Keratinocyte (primary cell): Measurements from ENCODE around the gene CDHR1. TPM values are rescaled to one million over a fixed set of nuclear protein-coding genes. Genes with fewer than 3 reads are reported as not detected.

ENCODE experiments used
- DNase-seq: peaks from one replicate; pipeline ENCODE4 v3.0.0-alpha.2; 2011; ENCODE audit warnings: low read depth, missing footprints, low spot score
- FAIRE-seq: peaks from 2 replicates; lab custom pipeline; 2011; peaks lifted over from hg19 to GRCh38; lab: Jason Lieb, UNC
- H2AFZ ChIP-seq: 2 replicates; pipeline ENCODE4 v1.6.0; 2012; ENCODE audit warnings: low read length, control low read depth, inconsistent platforms; ENCODE audit not compliant: control insufficient read depth
- H3K27ac ChIP-seq: 2 replicates; pipeline ENCODE4 v1.5.1; 2011; ENCODE audit warnings: low read length; ENCODE audit not compliant: control insufficient read depth, insufficient read depth
- H3K27me3 ChIP-seq: 3 replicates; pipeline ENCODE4 v1.6.0; 2011; ENCODE audit warnings: low read length; ENCODE audit not compliant: control insufficient read depth, insufficient read depth; ENCODE audit errors: extremely low read depth
- H3K36me3 ChIP-seq, 2 experiments: 2 replicates in 1 of 2; 3 replicates in 1 of 2; pipeline ENCODE4 v1.5.1; 2011; ENCODE audit warnings: low read length in 2 of 2, mild to moderate bottlenecking in 1 of 2; ENCODE audit not compliant: control insufficient read depth in 2 of 2, insufficient read depth in 2 of 2; ENCODE audit errors: extremely low read depth in 1 of 2
- H3K4me1 ChIP-seq: 3 replicates; pipeline ENCODE4 v1.5.1; 2011; ENCODE audit warnings: low read length; ENCODE audit not compliant: control insufficient read depth, insufficient read depth; ENCODE audit errors: extremely low read depth
- H3K4me2 ChIP-seq: 3 replicates; pipeline ENCODE4 v1.6.0; 2011; ENCODE audit warnings: low read depth, low read length; ENCODE audit not compliant: control insufficient read depth, insufficient read depth; ENCODE audit errors: extremely low read depth
- H3K4me3 ChIP-seq, 3 experiments: fragments of 200-600 bp in 1 of 3; sonication (generic) in 1 of 3; 2 replicates in 2 of 3; 3 replicates in 1 of 3; pipeline ENCODE4 v1.5.1; 2011 to 2016; ENCODE audit warnings: low read length in 3 of 3, mild to moderate bottlenecking in 3 of 3, control low read depth in 2 of 3, inconsistent platforms in 1 of 3, low read depth in 1 of 3, mixed read lengths in 1 of 3, mixed run types in 1 of 3, moderate library complexity in 1 of 3; ENCODE audit not compliant: control insufficient read depth in 2 of 3, insufficient read depth in 2 of 3; ENCODE audit errors: extremely low read depth in 1 of 3
- H3K79me2 ChIP-seq: 2 replicates; pipeline ENCODE4 v1.6.0; 2012; ENCODE audit warnings: low read length; ENCODE audit not compliant: control insufficient read depth, insufficient read depth
- H3K9ac ChIP-seq: 3 replicates; pipeline ENCODE4 v1.6.0; 2011; ENCODE audit warnings: low read length; ENCODE audit not compliant: control insufficient read depth, insufficient read depth; ENCODE audit errors: extremely low read depth
- H3K9me1 ChIP-seq: 3 replicates; pipeline ENCODE4 v1.6.0; 2011; ENCODE audit warnings: low read length; ENCODE audit not compliant: control insufficient read depth, insufficient read depth; ENCODE audit errors: extremely low read depth
- H3K9me3 ChIP-seq: 2 replicates; pipeline ENCODE4 v1.5.1; 2012; ENCODE audit warnings: low read depth, low read length; ENCODE audit not compliant: control insufficient read depth
- H4K20me1 ChIP-seq: 3 replicates; pipeline ENCODE4 v1.6.0; 2011; ENCODE audit warnings: low read length; ENCODE audit not compliant: control insufficient read depth, insufficient read depth; ENCODE audit errors: extremely low read depth
- CTCF ChIP-seq, 3 experiments: IDR thresholded peaks in 1 of 3; conservative IDR thresholded peaks in 1 of 3; optimal IDR thresholded peaks in 1 of 3; 2 replicates in 2 of 3; 3 replicates in 1 of 3; pipeline versions ENCODE3 to v1.5.1; 2011; ENCODE audit warnings: low read length in 3 of 3, mild to moderate bottlenecking in 3 of 3, moderate library complexity in 2 of 3, control low read depth in 1 of 3, inconsistent platforms in 1 of 3; ENCODE audit not compliant: insufficient read depth in 2 of 3; ENCODE audit errors: extremely low read depth in 1 of 3
- EZH2 ChIP-seq: IDR thresholded peaks from one replicate; pipeline ENCODE4 v1.6.1; 2012; ENCODE audit warnings: inconsistent platforms, mild to moderate bottlenecking, low read length, moderate library complexity
- dilution Hi-C: fragments of 300-500 bp; cut with MboI; formaldehyde crosslinking; loops from one replicate; pipeline ENCODE4 v1.7.0; 2020; ENCODE audit warnings: low sequenced_read_pairs; ENCODE audit not compliant: extremely low pct_ligation_motif_present
- polyA plus RNA-seq, 5 experiments: library from polyadenylated mRNA; depleted of rRNA in 3 of 5; stranded (reverse) in 3 of 5; stranded (forward) in 1 of 5; unstranded in 1 of 5; fragments of >200 nt; gene quantifications; 1 replicate in 1 of 5; 2 replicates in 3 of 5; 3 replicates in 1 of 5; pipeline versions ENCODE4 v1.2.1 to v1.2.3, GENCODE V29; 2011 to 2012; ENCODE audit warnings: missing spikeins in 2 of 5, low read depth in 1 of 5, low replicate concordance in 1 of 5

The CDHR1 gene
- polyA plus RNA-seq, 1 donor (not counting 4 experiments of a cell fraction or from before 2014, with no cell fraction given): 5.2 TPM

GRCh38 chr10:84152769-84153168, 41.6 kb upstream of the CDHR1 start:
- FAIRE-seq: no peak
- dilution Hi-C loops: no loop called here
- TF ChIP-seq EZH2: no peak
- TF ChIP-seq CTCF (optimal IDR thresholded peaks at IDR 0.05 in 1 of 3, IDR thresholded peaks at IDR 0.05 in 1 of 3, conservative IDR thresholded peaks at IDR 0.05 in 1 of 3; ENCODE audit: extremely low read depth in 1 of 3, insufficient read depth in 2 of 3, low read length in 3 of 3): no peak
- no peak for DNase-seq
- no peak overlapping the region for H3K4me3 ChIP-seq
- H3K4me2 ChIP-seq: no peak overlapping the region
- no peaks in the 10 kb centered on the region for H3K4me1 ChIP-seq
- no peak overlapping the region for H3K9ac ChIP-seq
- H3K79me2 ChIP-seq: no peaks in the 10 kb centered on the region
- no peaks in the 10 kb centered on the region for H3K27me3 ChIP-seq
- no peaks in the 10 kb centered on the region for H3K9me3 ChIP-seq
- no peak overlapping the region for H2AFZ ChIP-seq
- no peak overlapping the region for H3K27ac ChIP-seq
- H3K36me3 ChIP-seq: peaks cover 18 to 38% of the 10 kb centered on the region in 2 experiments
- no peaks in the 10 kb centered on the region for H4K20me1 ChIP-seq
- H3K9me1 ChIP-seq: no peaks in the 10 kb centered on the region

DNA sequence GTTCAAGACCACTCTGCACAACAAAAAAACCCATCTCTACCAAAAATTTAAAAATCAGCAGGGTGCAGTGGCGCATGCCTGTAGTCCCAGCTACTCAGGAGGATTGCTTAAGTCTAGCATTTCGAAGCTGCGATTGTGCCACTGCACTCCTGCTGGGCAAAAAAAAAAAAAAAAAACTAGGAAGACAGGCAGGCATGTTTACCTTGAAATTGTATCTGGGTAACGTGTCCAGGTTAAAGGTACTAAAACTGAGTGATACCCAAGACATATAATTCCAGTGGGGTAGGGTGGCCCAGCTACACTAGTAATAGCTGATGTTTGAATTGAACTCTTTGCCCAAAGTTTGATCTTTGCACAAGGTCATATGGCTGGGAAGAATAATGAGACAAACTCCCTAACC, 38.8 kb upstream of the CDHR1 start:
- peaks cover 8 to 22% of the 10 kb centered on the region in 2 experiments for H3K36me3 ChIP-seq
- H3K4me1 ChIP-seq: peaks cover 3% of the 10 kb centered on the region
- no peaks in the 10 kb centered on the region for H3K9me1 ChIP-seq
- dilution Hi-C loops: no loop called here
- no peak overlapping the region for H3K4me3 ChIP-seq
- no peaks in the 10 kb centered on the region for H3K79me2 ChIP-seq
- no peak overlapping the region for H3K9ac ChIP-seq
- no peaks in the 10 kb centered on the region for H3K27me3 ChIP-seq
- H3K9me3 ChIP-seq: no peaks in the 10 kb centered on the region
- FAIRE-seq (no peak), DNase-seq (no peak)
- no peaks in the 10 kb centered on the region for H4K20me1 ChIP-seq
- TF ChIP-seq CTCF (optimal IDR thresholded peaks at IDR 0.05 in 1 of 3, IDR thresholded peaks at IDR 0.05 in 1 of 3, conservative IDR thresholded peaks at IDR 0.05 in 1 of 3; ENCODE audit: extremely low read depth in 1 of 3, insufficient read depth in 2 of 3, low read length in 3 of 3) (no peak), EZH2 (no peak)
- no peak overlapping the region for H2AFZ ChIP-seq
- H3K4me2 ChIP-seq: no peak overlapping the region
- no peak overlapping the region for H3K27ac ChIP-seq
